B cell (primary cell): Measurements from ENCODE around the gene AGR3. TPM values are rescaled to one million over a fixed set of nuclear protein-coding genes. Genes with fewer than 3 reads are reported as not detected.

Experiments used
- ATAC-seq: fragments of 200-7000 bp; cut with Tn5 transposase; one replicate; pipeline ENCODE4 v1.10.0; 2021; ENCODE audit warnings: low read depth, mild to moderate bottlenecking, moderate number of reproducible peaks, moderate library complexity
- CTCF ChIA-PET: fragments of 350-600 bp; sonication (Branson Sonifier 250); formaldehyde crosslinking; loops from one replicate; lab custom pipeline; 2021; ENCODE audit warnings: antibody characterized with exemption, inconsistent platforms; lab: Charles Lee
- POLR2A ChIA-PET: fragments of 350-600 bp; sonication (Branson Sonifier 250); formaldehyde crosslinking; loops from one replicate; lab custom pipeline; 2021; ENCODE audit warnings: antibody characterized with exemption; lab: Charles Lee
- DNase-seq: peaks from one replicate; pipeline ENCODE4 v3.0.0; 2013
- H2AFZ ChIP-seq: 2 replicates; pipeline ENCODE4 v1.6.1; 2012; ENCODE audit warnings: mild to moderate bottlenecking, low read depth, low read length; ENCODE audit not compliant: insufficient read depth, poor library complexity, severe bottlenecking
- H3K27ac ChIP-seq, 2 donors: 1 replicate in 1 of 2; 2 replicates in 1 of 2; pipeline ENCODE4 v1.5.1; 2012 to 2013; ENCODE audit warnings: low read length in 2 of 2, mild to moderate bottlenecking in 2 of 2, moderate library complexity in 1 of 2
- H3K27me3 ChIP-seq, 4 experiments: fragments of 200-600 bp in 1 of 4; sonication (generic) in 1 of 4; replicated peaks in 1 of 4; 1 replicate in 2 of 4; 2 replicates in 2 of 4; pipeline versions ENCODE4 v1.6.1 to v1.7.0; 2013 to 2016; ENCODE audit warnings: low read length in 3 of 4, mild to moderate bottlenecking in 2 of 4, mixed read lengths in 1 of 4, moderate library complexity in 1 of 4; ENCODE audit not compliant: insufficient read depth in 4 of 4, control insufficient read depth in 3 of 4; ENCODE audit errors: control extremely low read depth in 1 of 4
- H3K36me3 ChIP-seq, 2 experiments: replicated peaks in 1 of 2; 1 replicate in 1 of 2; 2 replicates in 1 of 2; pipeline versions ENCODE4 v1.6.1 to v1.7.1; 2013; ENCODE audit warnings: low read length in 1 of 2; ENCODE audit not compliant: insufficient read depth in 2 of 2, control insufficient read depth in 1 of 2; ENCODE audit errors: control extremely low read depth in 1 of 2, extremely low read depth in 1 of 2
- H3K4me1 ChIP-seq, 2 donors: fragments of 200-600 bp in 1 of 2; sonication (generic) in 1 of 2; 1 replicate in 1 of 2; 2 replicates in 1 of 2; pipeline versions ENCODE4 v1.5.1 to v1.6.1; 2013 to 2017; ENCODE audit warnings: low read length in 2 of 2; ENCODE audit not compliant: control insufficient read depth in 2 of 2, insufficient read depth in 2 of 2
- H3K4me2 ChIP-seq: replicated peaks from 2 replicates; pipeline ENCODE3; 2012; ENCODE audit warnings: mild to moderate bottlenecking, low read depth, low read length; ENCODE audit not compliant: poor library complexity, severe bottlenecking
- H3K4me3 ChIP-seq, 5 experiments: fragments of 200-600 bp in 1 of 5; sonication (generic) in 1 of 5; 1 replicate in 3 of 5; 2 replicates in 2 of 5; pipeline versions ENCODE4 v1.5.1 to v1.7.0; 2011 to 2016; ENCODE audit warnings: low read length in 4 of 5, mild to moderate bottlenecking in 4 of 5, low read depth in 2 of 5, control low read depth in 1 of 5, moderate library complexity in 1 of 5; ENCODE audit not compliant: insufficient read depth in 1 of 5; ENCODE audit errors: control extremely low read depth in 1 of 5, extremely low read depth in 1 of 5
- H3K79me2 ChIP-seq: fragments of 200-600 bp; sonication (generic); one replicate; pipeline ENCODE4 v1.6.0; 2016; ENCODE audit warnings: low read length; ENCODE audit not compliant: control insufficient read depth, insufficient read depth
- H3K9ac ChIP-seq: fragments of 200-600 bp; sonication (generic); 2 replicates; pipeline ENCODE4 v1.6.1; 2017; ENCODE audit warnings: mild to moderate bottlenecking, low read length, moderate library complexity
- H3K9me3 ChIP-seq, 3 donors: one replicate each; pipeline versions ENCODE4 v1.6.1 to v1.7.1; 2013; ENCODE audit warnings: low read length in 2 of 3; ENCODE audit not compliant: control insufficient read depth in 2 of 3, insufficient read depth in 1 of 3; ENCODE audit errors: control extremely low read depth in 1 of 3
- H4K20me1 ChIP-seq: 2 replicates; pipeline ENCODE4 v1.6.0; 2012; ENCODE audit warnings: mild to moderate bottlenecking, low read length; ENCODE audit not compliant: insufficient read depth, control insufficient read depth, poor library complexity, severe bottlenecking
- H3K27ac Mint-ChIP-seq: one replicate; pipeline ENCODE4 v1.8.0; 2021; ENCODE audit warnings: mixed read lengths
- H3K27me3 Mint-ChIP-seq: one replicate; pipeline ENCODE4 v1.8.0; 2021; ENCODE audit warnings: mixed read lengths
- H3K4me1 Mint-ChIP-seq: one replicate; pipeline ENCODE4 v1.8.0; 2021; ENCODE audit warnings: mixed read lengths
- H3K4me3 Mint-ChIP-seq: one replicate; pipeline ENCODE4 v1.8.0; 2021; ENCODE audit warnings: mixed read lengths
- H3K9me3 Mint-ChIP-seq: one replicate; pipeline ENCODE4 v1.8.0; 2022; ENCODE audit warnings: mixed read lengths; ENCODE audit not compliant: insufficient read depth
- EZH2 ChIP-seq: IDR thresholded peaks from 2 replicates; pipeline ENCODE4 v1.6.1; 2012; ENCODE audit warnings: borderline replicate concordance, low read depth, mild to moderate bottlenecking, moderate library complexity, low read length; ENCODE audit not compliant: insufficient read depth, poor library complexity, severe bottlenecking
- WGBS: methylation state at CpG from one replicate; pipeline ENCODE4 v1.1.5; 2013; ENCODE audit warnings: missing lambda C conversion rate; ENCODE audit not compliant: insufficient coverage; 5-methylcytosine and 5-hydroxymethylcytosine counted together
- intact Hi-C: fragments of 100-400 bp; cut with micrococcal nuclease; formaldehyde crosslinking; loops from one replicate; pipeline ENCODE4 v1.10.0; 2022
- polyA plus RNA-seq: library from polyadenylated mRNA; depleted of rRNA; stranded (reverse); fragments of >200 nt; gene quantifications from 2 replicates; pipeline ENCODE4 v1.2.3, GENCODE V29; 2012
- total RNA-seq, 2 donors: library from RNA; stranded (reverse); fragments of 120-200 nt in 1 of 2; gene quantifications; 1 replicate in 1 of 2; 2 replicates in 1 of 2; pipeline versions ENCODE4 v1.2.3 to v1.2.4, GENCODE V29; 2013 to 2022
- TF ChIP-seq, protein P1 (sequence below): fragments of 200-600 bp; IDR thresholded peaks from one replicate; pipeline ENCODE4 v1.8.0; 2022; ENCODE audit warnings: antibody characterized with exemption, mild to moderate bottlenecking

AGR3 gene
- total and polyA plus RNA-seq, 2 donors (not counting 1 experiment from before 2014, with no cell fraction given), result not detected

DNA sequence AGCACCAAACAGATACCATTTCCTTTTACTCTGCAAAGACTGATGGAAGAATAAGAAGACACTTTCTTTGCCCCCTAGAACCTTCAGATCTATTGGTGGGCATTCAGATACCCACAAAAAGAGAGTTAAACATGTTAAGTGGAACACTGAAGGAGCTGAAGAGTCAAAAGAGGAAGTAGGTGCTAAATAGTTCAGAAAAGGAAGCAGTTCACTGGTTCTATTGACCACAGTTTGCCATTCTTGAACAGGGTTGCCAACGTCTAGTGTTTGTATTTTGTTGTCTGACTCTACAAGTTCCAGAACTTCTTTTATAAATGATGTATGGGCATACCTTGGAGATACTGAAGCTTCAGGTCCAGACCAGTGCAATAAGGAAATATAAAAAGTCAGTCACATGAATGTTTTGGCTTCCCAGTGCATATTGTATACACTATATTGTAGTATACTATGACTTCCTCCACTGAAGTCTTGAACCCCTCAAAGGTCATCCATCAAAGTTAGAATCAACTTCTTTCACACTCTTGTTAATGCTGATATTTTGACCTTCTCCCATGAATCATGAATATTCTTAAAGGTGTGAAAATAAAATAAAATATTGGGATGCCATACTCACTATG, 47.5 kb upstream of the AGR3 start:
- Mint-ChIP-seq H3K4me1 (peaks cover 45% of the 10 kb centered on the region), H3K4me3 (peak overlapping the region; percentile 20), H3K27me3 (peaks cover 15% of the 10 kb centered on the region), H3K9me3 (no peaks in the 10 kb centered on the region), H3K27ac (no peak overlapping the region)
- H3K9me3 ChIP-seq, result peaks cover 0 to 3% (median 0%) of the 10 kb centered on the region in 3 donors
- peaks cover 35 to 37% of the 10 kb centered on the region in 2 donors for H3K4me1 ChIP-seq
- peak; percentile 67 for DNase-seq
- peaks cover 0 to 22% (median 1%) of the 10 kb centered on the region in 4 experiments for H3K27me3 ChIP-seq
- H3K4me3 ChIP-seq, result no peak overlapping the region
- no peaks in the 10 kb centered on the region for H3K36me3 ChIP-seq
- ChIA-PET POLR2A (interaction anchor here (0.6 kb wide), 1 partner anchor 369 kb away, joined by 3 read pairs; no protein-coding TSS in a partner anchor), CTCF (interaction anchor here (1.1 to 3.1 kb wide), 3 partner anchors 9 to 54 kb away, joined by 5 to 18 read pairs (median 11); no protein-coding TSS in a partner anchor)
- intact Hi-C loops, result loop anchor here (5.0 kb wide), 2 partner anchors 53 to 368 kb away; partner anchors contain the start of gene AHR
- H3K27ac ChIP-seq, result no peak overlapping the region
- H3K4me2 ChIP-seq, result peak overlapping the region; percentile 39
- 0% methylated on average over 1 of the region's 1 CpG for WGBS
- ATAC-seq, result peak; percentile 87
- TF ChIP-seq, protein P1, sequence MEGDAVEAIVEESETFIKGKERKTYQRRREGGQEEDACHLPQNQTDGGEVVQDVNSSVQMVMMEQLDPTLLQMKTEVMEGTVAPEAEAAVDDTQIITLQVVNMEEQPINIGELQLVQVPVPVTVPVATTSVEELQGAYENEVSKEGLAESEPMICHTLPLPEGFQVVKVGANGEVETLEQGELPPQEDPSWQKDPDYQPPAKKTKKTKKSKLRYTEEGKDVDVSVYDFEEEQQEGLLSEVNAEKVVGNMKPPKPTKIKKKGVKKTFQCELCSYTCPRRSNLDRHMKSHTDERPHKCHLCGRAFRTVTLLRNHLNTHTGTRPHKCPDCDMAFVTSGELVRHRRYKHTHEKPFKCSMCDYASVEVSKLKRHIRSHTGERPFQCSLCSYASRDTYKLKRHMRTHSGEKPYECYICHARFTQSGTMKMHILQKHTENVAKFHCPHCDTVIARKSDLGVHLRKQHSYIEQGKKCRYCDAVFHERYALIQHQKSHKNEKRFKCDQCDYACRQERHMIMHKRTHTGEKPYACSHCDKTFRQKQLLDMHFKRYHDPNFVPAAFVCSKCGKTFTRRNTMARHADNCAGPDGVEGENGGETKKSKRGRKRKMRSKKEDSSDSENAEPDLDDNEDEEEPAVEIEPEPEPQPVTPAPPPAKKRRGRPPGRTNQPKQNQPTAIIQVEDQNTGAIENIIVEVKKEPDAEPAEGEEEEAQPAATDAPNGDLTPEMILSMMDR, result no peak
- TF ChIP-seq EZH2, result no peak
- no peaks in the 10 kb centered on the region for H4K20me1 ChIP-seq
- no peak overlapping the region for H3K9ac ChIP-seq
- H3K79me2 ChIP-seq, result no peaks in the 10 kb centered on the region
- H2AFZ ChIP-seq, result no peak overlapping the region

DNA sequence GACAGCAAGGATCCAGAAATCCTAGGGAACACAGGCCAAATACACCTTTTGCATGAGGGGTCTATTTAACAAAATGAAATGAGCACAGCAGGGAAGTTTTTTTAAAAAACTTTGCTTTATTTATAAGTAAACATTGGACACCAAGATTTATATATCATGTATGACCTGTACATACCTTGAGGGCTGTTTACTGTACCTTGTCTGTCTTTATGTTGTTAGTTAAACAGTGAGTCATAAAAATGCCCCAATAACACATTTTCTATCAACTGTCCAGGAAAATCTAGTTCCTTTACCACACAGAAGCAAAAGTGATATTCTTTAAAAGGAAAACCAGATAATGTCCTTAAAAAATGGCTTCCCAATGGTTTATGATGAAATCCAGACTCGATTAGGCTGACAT, 45.1 kb upstream of the AGR3 start:
- 100% methylated on average over 1 of the region's 1 CpG for WGBS
- Mint-ChIP-seq H3K4me3 (no peak overlapping the region), H3K9me3 (no peaks in the 10 kb centered on the region)

More for the DNA sequence above, 45.1 kb upstream of the AGR3 start:
- Histone ChIP-seq H3K27ac (no peak overlapping the region), H3K36me3 (no peaks in the 10 kb centered on the region), H3K9me3 (no peaks in the 10 kb centered on the region), H4K20me1 (no peaks in the 10 kb centered on the region), H3K79me2 (no peaks in the 10 kb centered on the region), H3K4me3 (no peak overlapping the region), H2AFZ (no peak overlapping the region), H3K4me2 (no peak overlapping the region), H3K4me1 (peaks cover 21 to 31% of the 10 kb centered on the region in 2 donors), H3K9ac (no peak overlapping the region), H3K27me3 (peaks cover 0 to 22% (median 1%) of the 10 kb centered on the region in 4 experiments)
- DNase-seq (no peak), ATAC-seq (no peak)
- ChIA-PET CTCF (interaction anchor here (1.0 to 1.3 kb wide), 3 partner anchors 9 to 375 kb away, joined by 3 to 5 read pairs (median 3); no protein-coding TSS in a partner anchor), POLR2A (no interaction called here)
- H3K4me1 Mint-ChIP-seq, result peaks cover 41% of the 10 kb centered on the region
- H3K27ac Mint-ChIP-seq, result no peak overlapping the region
- TF ChIP-seq EZH2, result no peak
- TF ChIP-seq, protein P1, result no peak
- intact Hi-C loops, result loop anchor here (5.0 kb wide), 2 partner anchors 55 to 370 kb away; partner anchors contain the start of gene AHR
- peaks cover 15% of the 10 kb centered on the region for H3K27me3 Mint-ChIP-seq
